HG02943 (cell line): Measurements from ENCODE around the gene ABCG1.

Experiments
- ATAC-seq: cut with Tn5 transposase; IDR thresholded peaks from one replicate; pipeline ENCODE4 v1.9.1; 2021; ENCODE audit warnings: mild to moderate bottlenecking, low read depth, moderate library complexity; ENCODE audit not compliant: unreplicated experiment

The ABCG1 gene

DNA sequence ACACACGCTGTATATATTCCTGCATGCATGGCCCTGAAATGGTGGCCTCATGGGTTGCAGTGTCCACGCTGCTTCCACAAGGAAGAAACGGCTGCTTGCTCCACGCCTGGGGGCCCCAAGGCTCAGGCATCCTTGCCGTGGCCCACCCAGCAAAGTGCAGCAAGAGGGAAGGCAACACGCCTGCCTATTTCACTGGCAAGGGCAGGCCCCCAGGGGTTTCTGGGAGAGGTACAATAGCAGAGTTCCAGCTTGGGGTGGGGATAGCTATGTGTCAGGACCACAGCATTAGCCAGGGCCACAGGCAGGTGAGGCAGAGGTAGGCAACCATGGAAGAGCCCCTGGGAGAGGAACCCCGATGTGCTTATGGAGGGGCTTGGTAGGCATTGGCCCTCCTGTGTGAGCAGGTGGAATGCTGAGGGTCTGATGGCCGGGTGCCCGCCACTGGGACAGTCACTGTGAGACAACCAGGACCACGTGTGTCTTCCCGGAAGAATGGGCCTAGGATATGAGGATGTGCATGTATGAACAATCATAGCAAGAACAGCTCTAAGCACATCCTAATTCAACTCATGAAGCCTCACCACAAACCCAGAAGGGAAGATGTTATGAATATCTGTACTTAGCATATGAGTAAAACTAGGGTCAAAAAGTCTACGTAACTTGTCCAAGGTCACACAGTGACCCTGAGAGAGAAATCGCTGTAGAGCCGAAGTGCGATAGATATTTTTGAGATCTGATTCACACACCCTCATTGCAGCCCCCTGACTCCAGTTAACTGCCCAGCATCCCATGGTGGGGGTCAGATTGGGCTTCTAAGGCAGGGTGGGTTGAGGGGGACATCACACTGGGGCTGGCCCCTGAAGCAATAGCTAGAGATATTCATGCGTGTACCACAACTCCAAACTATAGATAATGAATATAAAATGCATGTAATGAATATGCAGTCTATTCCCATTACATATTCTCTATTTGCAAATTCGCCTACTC lies 120.1 kb downstream of the ABCG1 start:
- no peak for ATAC-seq

DNA sequence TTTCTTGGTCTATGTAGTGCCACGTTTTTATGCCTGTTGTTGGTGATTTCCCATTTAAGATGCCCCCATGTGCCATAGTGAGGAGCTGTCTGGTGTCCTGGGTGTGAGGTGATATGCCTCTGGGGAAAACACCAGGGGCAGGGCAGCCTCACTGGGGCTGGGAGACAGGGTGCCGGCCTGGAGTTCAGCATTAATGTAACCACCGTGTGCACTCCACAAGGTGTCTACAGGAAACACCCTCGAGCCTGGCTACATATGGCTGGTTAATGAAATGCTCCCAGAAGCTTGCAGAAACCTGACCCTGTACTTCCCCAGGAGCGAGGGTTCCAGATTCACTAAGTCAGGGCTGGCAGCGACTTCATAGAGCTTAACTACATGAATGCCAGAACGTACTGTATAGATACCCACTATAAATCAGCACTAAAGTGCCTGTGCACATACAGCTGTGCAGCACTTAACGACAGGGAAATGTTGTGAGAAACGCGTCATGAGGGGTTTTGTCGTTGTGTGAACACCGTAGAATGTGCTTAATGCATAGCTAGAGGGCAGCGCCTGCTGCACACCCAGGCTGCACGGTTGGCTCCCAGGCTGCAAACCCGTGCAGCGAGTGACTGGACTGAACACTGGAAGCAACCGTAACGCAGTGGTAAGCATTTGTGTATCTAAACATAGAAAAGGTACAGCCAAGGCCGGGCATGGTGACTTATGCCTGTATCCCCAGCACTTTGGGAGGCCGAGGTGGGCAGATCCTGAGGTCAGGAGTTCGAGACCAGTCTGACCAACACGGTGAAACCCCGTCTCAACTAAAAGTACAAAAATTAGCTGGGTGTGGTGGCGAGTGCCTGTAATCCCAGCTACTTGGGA lies 121.5 kb downstream of the ABCG1 start:
- ATAC-seq, result no peak

DNA sequence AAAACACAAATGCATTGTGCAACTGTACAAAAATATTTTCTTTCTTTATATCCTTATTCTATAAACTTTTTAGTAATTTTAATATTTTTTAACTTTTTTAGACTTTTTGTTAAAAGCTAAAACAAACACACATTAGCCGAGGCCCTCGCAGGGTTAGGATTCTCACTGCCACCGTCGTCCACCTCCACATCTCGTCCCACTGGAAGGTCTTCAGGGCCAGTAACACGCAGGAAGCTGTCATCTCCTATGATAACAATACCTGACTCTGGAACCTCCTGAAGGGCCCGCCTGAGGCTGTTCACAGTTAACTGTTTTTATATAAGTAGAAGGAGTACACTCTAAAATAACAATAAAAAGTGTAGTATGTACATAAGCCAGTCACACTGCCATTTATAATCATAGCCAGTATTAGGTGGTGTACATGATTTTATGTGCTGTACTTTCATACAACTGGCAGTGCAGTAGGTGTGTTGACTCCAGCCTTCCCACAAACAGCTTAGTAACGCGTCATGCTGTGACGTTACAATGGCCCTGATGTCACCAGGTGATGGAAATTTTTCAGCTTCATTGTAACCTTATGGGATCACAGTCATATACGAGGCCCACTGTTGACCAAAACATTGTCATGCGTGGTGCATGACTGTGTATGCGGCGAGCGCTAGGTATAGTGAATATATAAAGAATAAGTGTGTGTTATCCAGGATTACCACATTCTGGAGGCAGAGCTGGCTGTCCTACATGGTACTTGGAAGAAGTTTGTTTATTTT lies 123.0 kb downstream of the ABCG1 start:
- no peak for ATAC-seq

DNA sequence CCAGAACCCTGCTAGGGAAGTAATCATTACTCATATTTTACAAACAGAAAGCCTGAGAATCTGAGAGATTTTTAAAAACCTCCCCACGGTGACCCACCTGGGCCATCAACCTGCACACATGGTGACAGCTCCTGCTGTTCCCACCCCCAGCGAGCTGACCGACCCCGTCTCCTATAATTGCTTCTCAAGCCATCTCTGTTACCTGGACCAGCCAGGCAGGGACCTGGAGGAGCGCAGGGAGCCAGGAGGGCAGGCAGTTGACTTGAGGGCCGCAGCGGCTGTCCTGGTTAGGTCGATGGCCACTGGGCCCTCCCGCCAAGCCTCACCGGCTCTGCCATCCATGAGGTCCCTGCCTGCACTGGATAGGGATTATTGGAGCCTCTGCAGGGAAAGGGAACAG lies 124.2 kb downstream of the ABCG1 start:
- ATAC-seq, result no peak

DNA sequence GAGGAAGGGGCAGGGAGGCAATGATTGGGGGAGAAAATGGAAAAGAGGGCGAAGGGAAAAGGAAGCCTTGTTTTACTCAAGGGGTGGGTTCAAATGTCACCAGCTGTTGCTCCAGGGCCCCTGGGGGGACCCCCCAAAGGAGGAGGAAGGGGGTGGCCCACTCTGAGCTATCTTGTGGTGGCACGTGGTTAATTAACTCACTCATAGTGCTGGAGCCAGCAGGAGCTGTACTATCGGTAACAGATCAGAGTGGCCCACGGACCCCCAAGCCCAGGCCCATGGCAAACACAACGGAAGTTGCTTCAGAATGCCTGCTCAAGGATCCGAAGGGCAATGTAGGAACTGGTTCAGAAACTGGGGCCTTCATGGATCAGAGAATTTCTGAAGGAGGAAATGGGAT lies 124.6 kb downstream of the ABCG1 start:
- ATAC-seq, result no peak

DNA sequence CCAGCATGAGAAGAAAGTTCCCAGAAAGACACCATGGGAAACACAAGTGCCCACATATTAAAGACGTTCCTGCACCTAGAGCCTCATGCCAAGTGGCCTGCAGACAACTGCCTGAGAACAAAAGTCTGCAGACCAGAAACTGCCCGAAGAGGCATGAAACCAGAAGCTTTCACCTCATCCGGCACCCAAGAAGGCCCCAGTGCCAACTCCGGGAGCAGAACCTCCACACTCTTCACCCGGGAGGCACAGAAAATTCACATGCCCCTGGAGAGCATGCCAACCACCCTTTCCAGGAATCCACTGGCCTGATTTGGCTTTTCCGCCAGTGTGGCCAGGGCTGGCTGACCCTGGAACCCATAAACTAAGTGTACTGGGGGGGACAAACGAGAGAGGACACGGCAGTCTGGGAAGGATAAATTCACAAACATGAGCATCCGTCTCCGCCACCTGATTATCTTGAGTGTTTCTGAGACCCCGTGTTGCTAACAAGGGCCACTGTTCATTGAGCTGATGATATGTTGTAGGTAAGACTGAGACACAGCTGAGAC lies 125.1 kb downstream of the ABCG1 start:
- no peak for ATAC-seq

DNA sequence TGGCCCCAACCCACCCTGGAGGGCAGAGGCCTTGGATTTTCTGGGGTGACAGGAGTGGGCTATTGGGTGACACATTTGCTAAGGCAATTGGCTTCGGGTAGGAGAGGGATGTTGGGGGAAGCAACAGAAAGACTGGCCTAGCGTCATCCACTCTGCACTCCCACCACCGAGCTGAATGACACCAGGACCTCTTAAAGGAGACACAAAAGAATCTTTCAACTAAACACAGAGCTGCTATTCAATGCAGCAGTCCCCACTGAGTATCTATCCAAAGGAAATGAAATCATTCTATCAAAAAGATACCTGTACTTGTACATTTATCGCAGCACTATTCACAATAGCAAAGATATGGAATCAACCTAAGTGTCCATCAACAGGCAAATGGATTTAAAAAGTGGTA lies 125.7 kb downstream of the ABCG1 start:
- ATAC-seq, result no peak

DNA sequence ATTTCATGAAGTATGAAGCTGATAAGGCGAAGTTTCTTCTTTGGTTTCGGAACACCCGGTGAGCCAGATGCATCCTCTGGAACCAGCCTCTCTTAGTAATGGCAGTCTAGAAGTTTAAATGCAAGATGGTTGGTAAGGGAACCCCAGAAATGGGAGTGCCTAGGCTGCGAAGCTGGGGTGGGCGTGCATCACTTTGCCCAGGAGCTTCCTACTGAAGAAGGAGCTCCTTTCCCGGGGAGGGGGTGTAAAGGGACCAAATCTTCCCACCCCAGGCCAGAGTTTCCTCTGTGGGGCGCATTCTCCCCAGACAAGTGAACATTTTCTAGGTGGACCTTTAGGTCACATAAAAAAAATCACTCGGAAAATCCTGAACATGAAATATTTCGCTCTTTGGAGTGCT lies 127.5 kb downstream of the ABCG1 start:
- no peak for ATAC-seq
